Activated naive CD4-positive, alpha-beta T cell treated with anti-CD3 and anti-CD28 coated beads, Interleukin-2, amount 50 U/mL, for 72 hours (primary cell): ENCODE results near the gene MFN2. TPM values are rescaled to one million over a fixed set of nuclear protein-coding genes. Genes with fewer than 3 reads are reported as not detected.

ENCODE experiments used
- ATAC-seq, 2 donors: fragments of 150-1000 bp; cut with Tn5 transposase; 2 replicates each; pipeline ENCODE4 v1.10.0; 2021; ENCODE audit warnings: mild to moderate bottlenecking in 2 of 2, moderate library complexity in 2 of 2
- DNase-seq, 2 donors: peaks; one replicate each; pipeline ENCODE4 v3.0.0; 2021 to 2022; ENCODE audit warnings: low spot score in 2 of 2
- H3K27ac Mint-ChIP-seq, 2 donors: one replicate each; pipeline ENCODE4 v1.8.0; 2022; ENCODE audit warnings: mild to moderate bottlenecking in 2 of 2, mixed read lengths in 2 of 2
- H3K36me3 Mint-ChIP-seq, 2 donors: one replicate each; pipeline ENCODE4 v1.8.0; 2022; ENCODE audit warnings: mixed read lengths in 2 of 2
- H3K9me3 Mint-ChIP-seq, 2 donors: one replicate each; pipeline ENCODE4 v1.8.0; 2022; ENCODE audit warnings: mixed read lengths in 2 of 2
- total RNA-seq, 2 donors: library from RNA; stranded (reverse); gene quantifications; one replicate each; pipeline ENCODE4 v1.2.3, GENCODE V29; 2022

The MFN2 gene
- total RNA-seq, 2 donors from 2014 or later, result 54.9 to 62.3 TPM

- no peaks in the 10 kb centered on the region for H3K36me3 Mint-ChIP-seq
- DNase-seq (peak; percentile 73 to 77), ATAC-seq (peak; percentile 86 to 88)
- H3K9me3 Mint-ChIP-seq, result no peaks in the 10 kb centered on the region
- no peak overlapping the region for H3K27ac Mint-ChIP-seq
These were observed 67.1 kb downstream of the MFN2 start for GRCh38 chr1:12047120-12047876.

- no peak overlapping the region for H3K27ac Mint-ChIP-seq
- no peak for ATAC-seq
- no peaks in the 10 kb centered on the region for H3K9me3 Mint-ChIP-seq
- no peaks in the 10 kb centered on the region for H3K36me3 Mint-ChIP-seq
- DNase-seq, result no peak
These were observed 68.1 kb downstream of the MFN2 start for GRCh38 chr1:12048372-12048771.

GRCh38 chr1:12049616-12050015 is 69.4 kb downstream of the MFN2 start:
- no peak overlapping the region for H3K27ac Mint-ChIP-seq
- no peak for DNase-seq
- H3K36me3 Mint-ChIP-seq, result no peaks in the 10 kb centered on the region
- no peak for ATAC-seq
- no peaks in the 10 kb centered on the region for H3K9me3 Mint-ChIP-seq

GRCh38 chr1:12051361-12051760 is 71.1 kb downstream of the MFN2 start:
- no peak overlapping the region for H3K27ac Mint-ChIP-seq

GRCh38 chr1:12052008-12052573 is 71.8 kb downstream of the MFN2 start:
- DNase-seq, result peak; percentile 45 to 64
- Mint-ChIP-seq H3K36me3 (peaks cover 0 to 4% of the 10 kb centered on the region in 2 donors), H3K27ac (peak overlapping the region; percentile 22 to 66), H3K9me3 (no peaks in the 10 kb centered on the region)
- ATAC-seq, result peak; percentile 19

More at GRCh38 chr1:12051361-12051760, 71.1 kb downstream of the MFN2 start:
- ATAC-seq, result no peak
- DNase-seq, result no peak
- Mint-ChIP-seq H3K36me3 (peaks cover 0 to 4% of the 10 kb centered on the region in 2 donors), H3K9me3 (no peaks in the 10 kb centered on the region)

- Mint-ChIP-seq H3K27ac (peak overlapping the region in 1 of 2 donors; percentile 22), H3K9me3 (no peaks in the 10 kb centered on the region), H3K36me3 (peaks cover 0 to 4% of the 10 kb centered on the region in 2 donors)
- DNase-seq (no peak), ATAC-seq (no peak)
These were observed 72.9 kb downstream of the MFN2 start for GRCh38 chr1:12052997-12053686.

GRCh38 chr1:12053752-12054548 is 73.7 kb downstream of the MFN2 start:
- peak in 1 of 2 donors; percentile 72 for DNase-seq
- ATAC-seq, result peak; percentile 29 to 80
- Mint-ChIP-seq H3K36me3 (peaks cover 0 to 4% of the 10 kb centered on the region in 2 donors), H3K27ac (no peak overlapping the region), H3K9me3 (no peaks in the 10 kb centered on the region)

GRCh38 chr1:12055259-12055658 is 75.0 kb downstream of the MFN2 start:
- no peak overlapping the region for H3K27ac Mint-ChIP-seq
- H3K9me3 Mint-ChIP-seq, result no peaks in the 10 kb centered on the region
- DNase-seq (no peak), ATAC-seq (no peak)
- H3K36me3 Mint-ChIP-seq, result peaks cover 0 to 4% of the 10 kb centered on the region in 2 donors

- Mint-ChIP-seq H3K27ac (peak overlapping the region in 1 of 2 donors; percentile 19), H3K9me3 (no peaks in the 10 kb centered on the region), H3K36me3 (peaks cover 0 to 4% of the 10 kb centered on the region in 2 donors)
- ATAC-seq (peak; percentile 49 to 67), DNase-seq (peak in 1 of 2 donors; percentile 53)
These were observed 76.1 kb downstream of the MFN2 start for GRCh38 chr1:12056331-12056841.

- H3K36me3 Mint-ChIP-seq, result peaks cover 0 to 4% of the 10 kb centered on the region in 2 donors
- peak; percentile 53 to 67 for DNase-seq
- no peak overlapping the region for H3K27ac Mint-ChIP-seq
- H3K9me3 Mint-ChIP-seq, result no peaks in the 10 kb centered on the region
- peak; percentile 56 to 68 for ATAC-seq
These were observed 77.1 kb downstream of the MFN2 start for GRCh38 chr1:12057382-12057781.

- Mint-ChIP-seq H3K9me3 (no peaks in the 10 kb centered on the region), H3K27ac (no peak overlapping the region), H3K36me3 (peaks cover 0 to 4% of the 10 kb centered on the region in 2 donors)
- DNase-seq (no peak), ATAC-seq (no peak)
These were observed 77.9 kb downstream of the MFN2 start for GRCh38 chr1:12057940-12058687.

GRCh38 chr1:12059226-12059625 is 79.0 kb downstream of the MFN2 start:
- no peak for DNase-seq
- no peak for ATAC-seq
- H3K36me3 Mint-ChIP-seq, result peaks cover 0 to 10% of the 10 kb centered on the region in 2 donors
- H3K9me3 Mint-ChIP-seq, result no peaks in the 10 kb centered on the region
- H3K27ac Mint-ChIP-seq, result no peak overlapping the region

GRCh38 chr1:12059722-12060464 is 79.6 kb downstream of the MFN2 start:
- Mint-ChIP-seq H3K27ac (peak overlapping the region; percentile 21 to 44), H3K36me3 (peaks cover 0 to 16% of the 10 kb centered on the region in 2 donors), H3K9me3 (no peaks in the 10 kb centered on the region)
- peak in 1 of 2 donors; percentile 52 for DNase-seq
- ATAC-seq, result peak; percentile 52 to 61

GRCh38 chr1:12060500-12060899 is 80.3 kb downstream of the MFN2 start:
- no peak overlapping the region for H3K27ac Mint-ChIP-seq
- H3K9me3 Mint-ChIP-seq, result no peaks in the 10 kb centered on the region
- peaks cover 0 to 13% of the 10 kb centered on the region in 2 donors for H3K36me3 Mint-ChIP-seq
- ATAC-seq, result no peak
- no peak for DNase-seq
